Tibial nerve (tissue), 4 donors: ENCODE measurements around the gene ERI3. TPM values are rescaled to one million over a fixed set of nuclear protein-coding genes. Genes with fewer than 3 reads are reported as not detected.

Source experiments
- DNase-seq, 2 donors: peaks; one replicate each; pipeline ENCODE4 v3.0.0-alpha.2; 2019; ENCODE audit warnings: low spot score in 2 of 2
- H3K27ac ChIP-seq, 4 donors: fragments of 200-600 bp; sonication (generic) in 3 of 4; one replicate each; pipeline ENCODE4 v1.5.1; 2017 to 2019; ENCODE audit warnings: mild to moderate bottlenecking in 1 of 4
- H3K27me3 ChIP-seq, 2 donors: fragments of 200-600 bp; sonication (generic) in 1 of 2; one replicate each; pipeline versions ENCODE4 v1.5.1 to v1.6.0; 2017 to 2019
- H3K36me3 ChIP-seq, 3 donors: fragments of 200-600 bp; sonication (generic); one replicate each; pipeline ENCODE4 v1.5.1; 2018 to 2019
- H3K4me1 ChIP-seq, 4 donors: fragments of 200-600 bp; sonication (generic) in 3 of 4; one replicate each; pipeline ENCODE4 v1.5.1; 2017 to 2019
- H3K4me3 ChIP-seq, 4 donors: fragments of 200-600 bp; sonication (generic) in 3 of 4; one replicate each; pipeline ENCODE4 v1.5.1; 2017 to 2019; ENCODE audit warnings: mild to moderate bottlenecking in 1 of 4, moderate library complexity in 1 of 4
- H3K9me3 ChIP-seq, 4 donors: fragments of 200-600 bp; sonication (generic) in 3 of 4; one replicate each; pipeline ENCODE4 v1.5.1; 2017 to 2019
- EP300 ChIP-seq, 2 donors: sonication (generic); formaldehyde crosslinking; IDR thresholded peaks; one replicate each; pipeline ENCODE4 v1.6.1; 2017; ENCODE audit warnings: antibody characterized with exemption in 2 of 2, mild to moderate bottlenecking in 1 of 2
- POLR2A ChIP-seq, 2 donors: fragments of 450-650 bp; IDR thresholded peaks; one replicate each; pipeline ENCODE4 v1.6.1; 2017; ENCODE audit warnings: antibody characterized with exemption in 2 of 2, mild to moderate bottlenecking in 2 of 2, moderate library complexity in 2 of 2
- WGBS, 2 donors: methylation state at CpG; one replicate each; pipeline ENCODE4 v1.1.5; 2018; 5-methylcytosine and 5-hydroxymethylcytosine counted together
- total RNA-seq, 4 donors: library from RNA; depleted of rRNA; stranded (reverse); fragments of >200 nt; gene quantifications; one replicate each; pipeline ENCODE4 v1.1.0, GENCODE V29; 2016
- TF ChIP-seq, protein P1 (sequence below), 5 experiments: fragments of 200-600 bp in 3 of 5; fragments of 450-650 bp in 2 of 5; sonication (generic) in 3 of 5; IDR thresholded peaks; one replicate each; pipeline ENCODE4 v1.5.1; 2016 to 2019; ENCODE audit warnings: antibody characterized with exemption in 5 of 5, mild to moderate bottlenecking in 3 of 5, moderate library complexity in 2 of 5

Gene ERI3
- total RNA-seq, 4 donors from 2014 or later: 60.1 to 82.2 (median 66.5) TPM

DNA sequence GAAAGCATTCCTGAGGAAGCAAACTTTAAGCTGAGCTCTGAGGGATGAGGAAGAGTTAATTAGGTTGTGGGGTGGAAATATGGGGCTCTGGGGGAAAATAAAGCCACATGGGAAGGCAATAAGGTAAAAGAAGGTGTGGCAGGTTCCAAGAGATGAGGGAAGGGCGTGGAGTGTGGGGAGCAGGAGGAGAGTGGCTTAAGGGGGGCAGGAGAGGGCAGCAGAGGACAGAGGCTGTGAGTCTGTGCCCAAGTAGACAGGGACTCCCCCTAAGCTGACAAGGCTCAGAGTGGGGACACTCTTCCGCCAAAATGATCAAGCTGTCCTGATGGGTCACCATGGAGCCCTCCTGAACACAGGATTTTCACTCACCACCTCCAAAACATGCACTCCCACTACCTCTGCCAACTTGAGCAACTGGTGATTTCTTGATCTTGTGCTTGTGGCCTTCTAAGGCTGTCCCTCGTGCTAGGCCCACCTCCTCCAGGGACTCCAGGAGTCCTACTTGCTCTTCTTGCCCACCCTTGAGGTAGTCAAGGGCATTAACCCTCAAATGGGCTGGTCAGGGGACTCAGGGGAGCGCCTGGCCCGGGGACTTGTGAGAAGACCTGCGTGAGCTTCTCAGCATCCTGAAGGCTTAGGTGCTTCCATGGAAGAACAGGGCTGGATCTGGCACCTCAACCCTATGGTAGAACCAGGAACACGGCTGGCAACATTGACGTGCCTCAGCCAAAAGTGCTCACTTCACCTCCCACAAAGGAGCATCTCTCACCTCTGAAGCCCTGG lies 118.4 kb downstream of the ERI3 start:
- WGBS, 2 donors: 88 to 95% methylated on average over 8 of the region's 8 CpGs
- no peak for DNase-seq
- peaks cover 0 to 45% (median 36%) of the 10 kb centered on the region in 4 donors for H3K4me1 ChIP-seq

DNA sequence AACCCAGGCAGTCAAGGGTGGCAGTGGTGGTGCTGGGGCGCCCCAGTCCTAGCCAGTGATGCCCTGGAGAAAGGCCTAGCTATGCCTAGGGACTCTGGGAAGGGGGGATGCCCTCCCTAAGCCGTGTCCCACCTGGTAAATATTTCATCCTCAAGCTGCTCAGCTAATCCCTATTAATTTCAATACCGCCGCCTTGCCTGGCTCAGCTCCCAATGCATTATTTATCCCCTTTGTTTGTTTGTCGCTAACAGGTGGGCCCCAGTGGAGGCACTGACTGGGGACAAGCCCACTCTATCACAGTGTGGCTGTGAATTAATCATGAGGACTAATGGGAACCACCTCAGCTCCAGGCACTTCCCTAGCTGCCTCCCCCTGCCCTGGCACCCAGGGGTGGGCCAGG lies 119.2 kb downstream of the ERI3 start:
- Histone ChIP-seq H3K36me3 (peaks cover 0 to 21% (median 0%) of the 10 kb centered on the region in 3 donors), H3K9me3 (no peaks in the 10 kb centered on the region), H3K27me3 (no peaks in the 10 kb centered on the region), H3K27ac (no peak overlapping the region), H3K4me1 (peaks cover 0 to 36% (median 29%) of the 10 kb centered on the region in 4 donors), H3K4me3 (no peak overlapping the region)
- TF ChIP-seq EP300 (IDR thresholded peaks at IDR 0.05) (no peak), POLR2A (IDR thresholded peaks at IDR 0.05) (no peak)
- TF ChIP-seq, protein P1, sequence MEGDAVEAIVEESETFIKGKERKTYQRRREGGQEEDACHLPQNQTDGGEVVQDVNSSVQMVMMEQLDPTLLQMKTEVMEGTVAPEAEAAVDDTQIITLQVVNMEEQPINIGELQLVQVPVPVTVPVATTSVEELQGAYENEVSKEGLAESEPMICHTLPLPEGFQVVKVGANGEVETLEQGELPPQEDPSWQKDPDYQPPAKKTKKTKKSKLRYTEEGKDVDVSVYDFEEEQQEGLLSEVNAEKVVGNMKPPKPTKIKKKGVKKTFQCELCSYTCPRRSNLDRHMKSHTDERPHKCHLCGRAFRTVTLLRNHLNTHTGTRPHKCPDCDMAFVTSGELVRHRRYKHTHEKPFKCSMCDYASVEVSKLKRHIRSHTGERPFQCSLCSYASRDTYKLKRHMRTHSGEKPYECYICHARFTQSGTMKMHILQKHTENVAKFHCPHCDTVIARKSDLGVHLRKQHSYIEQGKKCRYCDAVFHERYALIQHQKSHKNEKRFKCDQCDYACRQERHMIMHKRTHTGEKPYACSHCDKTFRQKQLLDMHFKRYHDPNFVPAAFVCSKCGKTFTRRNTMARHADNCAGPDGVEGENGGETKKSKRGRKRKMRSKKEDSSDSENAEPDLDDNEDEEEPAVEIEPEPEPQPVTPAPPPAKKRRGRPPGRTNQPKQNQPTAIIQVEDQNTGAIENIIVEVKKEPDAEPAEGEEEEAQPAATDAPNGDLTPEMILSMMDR (IDR thresholded peaks at IDR 0.05): no peak
- DNase-seq: no peak
- 89 to 94% methylated on average over 4 to 5 of the region's 5 CpGs for WGBS, 2 donors

More for the DNA sequence above, 118.4 kb downstream of the ERI3 start:
- Histone ChIP-seq H3K27me3 (no peaks in the 10 kb centered on the region), H3K4me3 (no peak overlapping the region), H3K9me3 (no peaks in the 10 kb centered on the region), H3K36me3 (peaks cover 0 to 14% (median 0%) of the 10 kb centered on the region in 3 donors), H3K27ac (peak overlapping the region in 1 of 4 donors; percentile 90)
- no peak for TF ChIP-seq POLR2A (IDR thresholded peaks at IDR 0.05)
- TF ChIP-seq, protein P1 (IDR thresholded peaks at IDR 0.05): no peak
- TF ChIP-seq EP300 (IDR thresholded peaks at IDR 0.05): no peak

- H3K4me1 ChIP-seq: peaks cover 0 to 14% (median 8%) of the 10 kb centered on the region in 4 donors
- H3K27me3 ChIP-seq: no peaks in the 10 kb centered on the region
- peaks cover 0 to 31% (median 0%) of the 10 kb centered on the region in 3 donors for H3K36me3 ChIP-seq
- no peak overlapping the region for H3K4me3 ChIP-seq
- TF ChIP-seq POLR2A (IDR thresholded peaks at IDR 0.05) (no peak), EP300 (IDR thresholded peaks at IDR 0.05) (no peak)
- TF ChIP-seq, protein P1 (IDR thresholded peaks at IDR 0.05): no peak
- no peak for DNase-seq
- 92 to 97% methylated on average over 1 of the region's 1 CpG for WGBS, 2 donors
- no peak overlapping the region for H3K27ac ChIP-seq
- H3K9me3 ChIP-seq: no peaks in the 10 kb centered on the region
Measured at GRCh38 chr1:44233593-44233992, 121.5 kb downstream of the ERI3 start.

DNA sequence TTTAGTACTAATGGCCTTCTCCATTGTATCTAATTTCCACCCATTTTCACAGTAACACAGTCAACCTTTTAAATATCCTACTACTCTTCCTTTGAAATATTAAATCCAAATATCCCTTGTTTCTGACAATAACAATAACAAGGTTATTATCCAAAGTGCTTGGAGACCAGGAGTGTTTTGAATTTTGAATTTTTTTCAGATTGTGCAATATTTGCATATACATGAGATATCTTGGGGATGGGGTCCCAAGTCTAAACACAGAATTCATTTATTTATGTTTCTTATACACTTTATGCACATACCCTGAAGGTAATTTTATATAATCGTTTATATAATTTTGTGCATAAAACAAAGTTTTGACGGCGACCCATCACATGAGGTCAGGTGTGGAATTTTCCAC lies 124.3 kb downstream of the ERI3 start:
- H3K4me3 ChIP-seq: no peak overlapping the region
- no peaks in the 10 kb centered on the region for H3K4me1 ChIP-seq
- peaks cover 0 to 41% (median 0%) of the 10 kb centered on the region in 3 donors for H3K36me3 ChIP-seq
- no peak overlapping the region for H3K27ac ChIP-seq
- no peaks in the 10 kb centered on the region for H3K9me3 ChIP-seq
- TF ChIP-seq EP300 (IDR thresholded peaks at IDR 0.05): no peak
- TF ChIP-seq, protein P1 (IDR thresholded peaks at IDR 0.05): no peak
- TF ChIP-seq POLR2A (IDR thresholded peaks at IDR 0.05): no peak
- H3K27me3 ChIP-seq: no peaks in the 10 kb centered on the region
- no peak for DNase-seq
- 90 to 91% methylated on average over 3 of the region's 3 CpGs for WGBS, 2 donors

DNA sequence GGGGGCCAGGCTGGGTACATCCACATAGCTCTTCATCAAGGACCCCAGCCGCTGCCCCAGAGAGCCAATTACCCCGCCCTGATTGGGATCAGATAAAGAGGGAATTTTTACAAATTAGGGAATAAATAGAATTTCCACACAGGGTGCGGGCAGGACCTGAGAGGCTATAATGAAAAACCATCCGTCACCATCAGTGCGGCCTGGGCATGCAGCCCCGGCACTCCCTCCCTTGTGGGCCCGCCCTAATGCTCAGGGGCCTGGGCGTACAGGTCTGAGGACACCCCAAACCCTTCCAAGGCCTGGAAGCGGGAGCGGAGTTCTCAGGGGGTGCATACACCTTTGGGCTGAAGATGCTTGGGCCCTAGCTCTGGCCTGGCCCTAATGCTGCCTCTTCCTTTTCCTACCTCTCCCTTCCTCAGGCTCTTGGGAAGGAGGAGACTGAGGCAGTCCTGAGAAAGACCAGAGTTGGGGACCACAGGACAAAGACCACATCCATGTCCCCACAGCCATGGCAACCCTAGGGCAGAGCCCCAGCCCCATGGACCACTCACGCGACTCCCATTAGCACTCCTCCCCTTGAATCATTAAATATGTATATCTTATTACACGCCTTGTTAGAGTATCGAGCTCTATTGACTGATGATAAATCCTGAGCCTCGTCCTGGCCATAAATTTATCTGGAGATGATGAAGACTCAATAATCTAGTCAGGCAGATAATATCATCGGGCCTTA lies 125.5 kb downstream of the ERI3 start:
- 94 to 99% methylated on average over 16 of the region's 16 CpGs for WGBS, 2 donors
- no peak for DNase-seq
- no peaks in the 10 kb centered on the region for H3K9me3 ChIP-seq

More for the DNA sequence above, 125.5 kb downstream of the ERI3 start:
- H3K27ac ChIP-seq: no peak overlapping the region
- H3K4me3 ChIP-seq: no peak overlapping the region
- H3K27me3 ChIP-seq: no peaks in the 10 kb centered on the region
- peaks cover 0 to 42% (median 0%) of the 10 kb centered on the region in 3 donors for H3K36me3 ChIP-seq
- no peaks in the 10 kb centered on the region for H3K4me1 ChIP-seq
- TF ChIP-seq POLR2A (IDR thresholded peaks at IDR 0.05) (no peak), EP300 (IDR thresholded peaks at IDR 0.05) (no peak)
- TF ChIP-seq, protein P1 (IDR thresholded peaks at IDR 0.05): no peak
